Measurements from ENCODE around the gene RBM28. TPM values are rescaled to one million over a fixed set of nuclear protein-coding genes. Genes with fewer than 3 reads are reported as not detected.
"Not testable (repeated sequence)": the region's sequence is repeated elsewhere in the genome, so short reads cannot be mapped to it uniquely, and the experiment has no call there.

The RBM28 gene
- polyA plus RNA-seq, 6 donors from 2014 or later, result 0.03 to 10.2 (median 5.5) TPM

GRCh38 chr7:128280451-128280850 lies 63.3 kb downstream of the RBM28 start:
- not testable (repeated sequence) for DNase-seq; H3K27me3 Mint-ChIP-seq; H3K27ac Mint-ChIP-seq; H3K4me1 Mint-ChIP-seq; H3K4me3 Mint-ChIP-seq; ATAC-seq (ENCODE audit: low read depth in 2 of 2)
- Mint-ChIP-seq H3K36me3 (peaks cover 16 to 42% of the 10 kb centered on the region in 2 donors), H3K9me3 (peaks cover 17 to 35% (median 26%) of the 10 kb centered on the region in 7 donors)

- no peak for ATAC-seq (ENCODE audit: low read depth in 2 of 2)
- no peak overlapping the region for H3K27ac Mint-ChIP-seq
- H3K36me3 Mint-ChIP-seq, result peaks cover 12 to 39% of the 10 kb centered on the region in 2 donors
- peaks cover 15 to 35% (median 26%) of the 10 kb centered on the region in 7 donors for H3K9me3 Mint-ChIP-seq
- no peaks in the 10 kb centered on the region for H3K4me1 Mint-ChIP-seq
- H3K4me3 Mint-ChIP-seq, result no peak overlapping the region
- no peak for DNase-seq
- peaks cover 0 to 9% (median 8%) of the 10 kb centered on the region in 3 donors for H3K27me3 Mint-ChIP-seq
These were observed 64.5 kb downstream of the RBM28 start for GRCh38 chr7:128279124-128279713.

GRCh38 chr7:128278366-128278765 lies 65.3 kb downstream of the RBM28 start:
- DNase-seq, result no peak
- H3K27ac Mint-ChIP-seq, result no peak overlapping the region
- no peaks in the 10 kb centered on the region for H3K4me1 Mint-ChIP-seq
- no peak for ATAC-seq (ENCODE audit: low read depth in 2 of 2)
- H3K36me3 Mint-ChIP-seq, result peaks cover 12 to 39% of the 10 kb centered on the region in 2 donors
- H3K9me3 Mint-ChIP-seq, result peaks cover 15 to 33% (median 26%) of the 10 kb centered on the region in 7 donors
- H3K4me3 Mint-ChIP-seq, result no peak overlapping the region
- peaks cover 0 to 9% (median 8%) of the 10 kb centered on the region in 3 donors for H3K27me3 Mint-ChIP-seq

GRCh38 chr7:128275681-128276080 lies 68.0 kb downstream of the RBM28 start:
- Mint-ChIP-seq H3K9me3 (peaks cover 11 to 24% (median 17%) of the 10 kb centered on the region in 7 donors), H3K27ac (no peak overlapping the region), H3K36me3 (peaks cover 5 to 29% of the 10 kb centered on the region in 2 donors), H3K27me3 (peaks cover 6 to 26% (median 24%) of the 10 kb centered on the region in 3 donors), H3K4me3 (no peak overlapping the region), H3K4me1 (peaks cover 0 to 4% (median 0%) of the 10 kb centered on the region in 3 donors)
- DNase-seq (no peak), ATAC-seq (ENCODE audit: low read depth in 2 of 2) (no peak)

- ATAC-seq (ENCODE audit: low read depth in 2 of 2) (no peak), DNase-seq (no peak)
- Mint-ChIP-seq H3K4me3 (no peak overlapping the region), H3K4me1 (peaks cover 0 to 4% (median 0%) of the 10 kb centered on the region in 3 donors), H3K27ac (peak overlapping the region in 1 of 6 donors; percentile 34), H3K9me3 (peaks cover 10 to 18% (median 14%) of the 10 kb centered on the region in 7 donors), H3K36me3 (peaks cover 3 to 26% of the 10 kb centered on the region in 2 donors), H3K27me3 (peaks cover 6 to 32% (median 29%) of the 10 kb centered on the region in 3 donors)
These were observed 68.7 kb downstream of the RBM28 start for GRCh38 chr7:128274884-128275603.

- Mint-ChIP-seq H3K9me3 (peaks cover 7 to 15% (median 11%) of the 10 kb centered on the region in 7 donors), H3K36me3 (peaks cover 0 to 19% of the 10 kb centered on the region in 2 donors), H3K27ac (no peak overlapping the region)
These were observed 69.3 kb downstream of the RBM28 start for GRCh38 chr7:128274246-128274883.

GRCh38 chr7:128271942-128272481 lies 71.7 kb downstream of the RBM28 start:
- ATAC-seq (ENCODE audit: low read depth in 2 of 2) (no peak), DNase-seq (no peak)
- Mint-ChIP-seq H3K36me3 (peaks cover 0 to 7% of the 10 kb centered on the region in 2 donors), H3K27me3 (peaks cover 21 to 62% (median 59%) of the 10 kb centered on the region in 3 donors), H3K4me1 (peaks cover 0 to 4% (median 0%) of the 10 kb centered on the region in 3 donors), H3K27ac (no peak overlapping the region), H3K4me3 (no peak overlapping the region), H3K9me3 (peaks cover 0 to 7% (median 4%) of the 10 kb centered on the region in 7 donors)

More at GRCh38 chr7:128274246-128274883, 69.3 kb downstream of the RBM28 start:
- ATAC-seq (ENCODE audit: low read depth in 2 of 2) (no peak), DNase-seq (no peak)
- Mint-ChIP-seq H3K4me3 (no peak overlapping the region), H3K4me1 (peaks cover 0 to 4% (median 0%) of the 10 kb centered on the region in 3 donors), H3K27me3 (peaks cover 11 to 39% (median 35%) of the 10 kb centered on the region in 3 donors)

- ATAC-seq (ENCODE audit: low read depth in 2 of 2) (no peak), DNase-seq (no peak)
- Mint-ChIP-seq H3K27me3 (peaks cover 21 to 67% (median 64%) of the 10 kb centered on the region in 3 donors), H3K4me1 (peaks cover 0 to 4% (median 0%) of the 10 kb centered on the region in 3 donors), H3K9me3 (peaks cover 0 to 7% (median 4%) of the 10 kb centered on the region in 7 donors), H3K4me3 (peak overlapping the region in 1 of 8 donors; percentile 42), H3K36me3 (peaks cover 0 to 7% of the 10 kb centered on the region in 2 donors), H3K27ac (no peak overlapping the region)
These were observed 72.2 kb downstream of the RBM28 start for GRCh38 chr7:128271471-128271941.

GRCh38 chr7:128270826-128271272 lies 72.9 kb downstream of the RBM28 start:
- ATAC-seq (ENCODE audit: low read depth in 2 of 2) (no peak), DNase-seq (no peak)
- peak overlapping the region in 1 of 8 donors; percentile 6 for H3K4me3 Mint-ChIP-seq
- H3K27ac Mint-ChIP-seq, result no peak overlapping the region
- H3K36me3 Mint-ChIP-seq, result peaks cover 0 to 7% of the 10 kb centered on the region in 2 donors
- H3K4me1 Mint-ChIP-seq, result peaks cover 0 to 4% (median 0%) of the 10 kb centered on the region in 3 donors
- H3K9me3 Mint-ChIP-seq, result peaks cover 0 to 7% (median 1%) of the 10 kb centered on the region in 7 donors
- H3K27me3 Mint-ChIP-seq, result peaks cover 21 to 68% (median 63%) of the 10 kb centered on the region in 3 donors

- no peaks in the 10 kb centered on the region for H3K36me3 Mint-ChIP-seq
- H3K9me3 Mint-ChIP-seq, result peaks cover 0 to 4% (median 2%) of the 10 kb centered on the region in 7 donors
- DNase-seq (no peak), ATAC-seq (ENCODE audit: low read depth in 2 of 2) (no peak)
- H3K27me3 Mint-ChIP-seq, result peaks cover 30 to 63% (median 58%) of the 10 kb centered on the region in 3 donors
- H3K4me3 Mint-ChIP-seq, result no peak overlapping the region
- no peak overlapping the region for H3K27ac Mint-ChIP-seq
- peaks cover 0 to 4% (median 0%) of the 10 kb centered on the region in 3 donors for H3K4me1 Mint-ChIP-seq
These were observed 75.5 kb downstream of the RBM28 start for GRCh38 chr7:128268233-128268632.

GRCh38 chr7:128267595-128267924 lies 76.1 kb downstream of the RBM28 start:
- H3K27me3 Mint-ChIP-seq, result peaks cover 31 to 62% (median 59%) of the 10 kb centered on the region in 3 donors
- H3K27ac Mint-ChIP-seq, result no peak overlapping the region
- H3K9me3 Mint-ChIP-seq, result peaks cover 0 to 4% (median 2%) of the 10 kb centered on the region in 7 donors
- H3K4me1 Mint-ChIP-seq, result peaks cover 0 to 4% (median 0%) of the 10 kb centered on the region in 3 donors
- H3K36me3 Mint-ChIP-seq, result no peaks in the 10 kb centered on the region
- ATAC-seq (ENCODE audit: low read depth in 2 of 2) (no peak), DNase-seq (no peak)
- H3K4me3 Mint-ChIP-seq, result peak overlapping the region in 1 of 8 donors; percentile 74

GRCh38 chr7:128266883-128267594 lies 76.7 kb downstream of the RBM28 start:
- peak overlapping the region in 1 of 8 donors; percentile 74 for H3K4me3 Mint-ChIP-seq
- ATAC-seq (ENCODE audit: low read depth in 2 of 2), result no peak

More at GRCh38 chr7:128266883-128267594, 76.7 kb downstream of the RBM28 start:
- Mint-ChIP-seq H3K27ac (no peak overlapping the region), H3K27me3 (peaks cover 27 to 57% (median 54%) of the 10 kb centered on the region in 3 donors), H3K36me3 (no peaks in the 10 kb centered on the region), H3K9me3 (peaks cover 0 to 4% (median 2%) of the 10 kb centered on the region in 7 donors), H3K4me1 (peaks cover 0 to 4% (median 0%) of the 10 kb centered on the region in 3 donors)
- no peak for DNase-seq

All from naive B cell (primary cell).